Stimulated activated CD8-positive, alpha-beta memory T cell treated with anti-CD3 and anti-CD28 coated beads, Interleukin-4, amount 100 ng/mL, for 24 hours (primary cell): ENCODE measurements around the gene TSPEAR.

Experiments
- DNase-seq: peaks from one replicate; pipeline ENCODE4 v3.0.0-alpha.2; 2020; ENCODE audit warnings: low read depth

TSPEAR gene

GRCh38 chr21:44527983-44528633, 183.3 kb downstream of the TSPEAR start:
- DNase-seq: no peak

GRCh38 chr21:44527156-44527982, 184.0 kb downstream of the TSPEAR start:
- no peak for DNase-seq

- no peak for DNase-seq
Observed at GRCh38 chr21:44526096-44526997, 185.0 kb downstream of the TSPEAR start.

GRCh38 chr21:44525391-44526095, 185.8 kb downstream of the TSPEAR start:
- no peak for DNase-seq

GRCh38 chr21:44524414-44525371, 186.7 kb downstream of the TSPEAR start:
- DNase-seq: no peak

- DNase-seq: no peak
Observed at GRCh38 chr21:44523567-44524413, 187.6 kb downstream of the TSPEAR start.

- DNase-seq: no peak
Observed at GRCh38 chr21:44522753-44523204, 188.6 kb downstream of the TSPEAR start.

- no peak for DNase-seq
Observed at GRCh38 chr21:44521928-44522752, 189.2 kb downstream of the TSPEAR start.

- no peak for DNase-seq
Observed at GRCh38 chr21:44521301-44521927, 190.0 kb downstream of the TSPEAR start.

GRCh38 chr21:44520326-44521300, 190.8 kb downstream of the TSPEAR start:
- no peak for DNase-seq

GRCh38 chr21:44519346-44520325, 191.7 kb downstream of the TSPEAR start:
- no peak for DNase-seq

GRCh38 chr21:44518686-44519085, 192.7 kb downstream of the TSPEAR start:
- DNase-seq: no peak

- no peak for DNase-seq
Observed at GRCh38 chr21:44517175-44517899, 194.0 kb downstream of the TSPEAR start.

GRCh38 chr21:44516828-44517174, 194.6 kb downstream of the TSPEAR start:
- no peak for DNase-seq

- no peak for DNase-seq
Observed at GRCh38 chr21:44516342-44516741, 195.0 kb downstream of the TSPEAR start.
